Activated CD4-positive, alpha-beta memory T cell treated with anti-CD3 and anti-CD28 coated beads, Interleukin-2, amount 10 ng/mL, durations not matched to agents 7 days and 5 days (primary cell): ENCODE data around the gene CSH1. TPM values are rescaled to one million over a fixed set of nuclear protein-coding genes. Genes with fewer than 3 reads are reported as not detected.
A peak's percentile ranks its signal among the peaks of the same experiment; 100 is the strongest.

Experiments
- CTCF ChIA-PET: fragments of 350-600 bp; sonication (Branson Sonifier 250); formaldehyde crosslinking; loops from one replicate; lab custom pipeline; 2021; ENCODE audit warnings: antibody characterized with exemption, inconsistent platforms; lab: Charles Lee
- POLR2A ChIA-PET: fragments of 350-600 bp; sonication (Branson Sonifier 250); formaldehyde crosslinking; loops from one replicate; lab custom pipeline; 2021; ENCODE audit warnings: antibody characterized with exemption; lab: Charles Lee
- DNase-seq: peaks from one replicate; pipeline ENCODE4 v3.0.0-alpha.2; 2020
- H3K27ac Mint-ChIP-seq: one replicate; pipeline ENCODE4 v1.8.0; 2021; ENCODE audit warnings: mild to moderate bottlenecking, mixed read lengths
- H3K27me3 Mint-ChIP-seq: one replicate; pipeline ENCODE4 v1.8.0; 2021; ENCODE audit warnings: mixed read lengths
- H3K36me3 Mint-ChIP-seq: one replicate; pipeline ENCODE4 v1.8.0; 2021; ENCODE audit warnings: low read depth, mixed read lengths
- H3K4me1 Mint-ChIP-seq: one replicate; pipeline ENCODE4 v1.8.0; 2021; ENCODE audit warnings: mixed read lengths
- H3K4me3 Mint-ChIP-seq: one replicate; pipeline ENCODE4 v1.8.0; 2021; ENCODE audit warnings: mild to moderate bottlenecking, mixed read lengths
- H3K9me3 Mint-ChIP-seq: one replicate; pipeline ENCODE4 v1.8.0; 2021; ENCODE audit warnings: mixed read lengths
- total RNA-seq, 2 experiments: library from RNA; stranded (reverse); gene quantifications; one replicate each; pipeline ENCODE4 v1.2.3, GENCODE V29; 2021

CSH1 gene
- total RNA-seq, 2 experiments from 2014 or later: not detected

DNA sequence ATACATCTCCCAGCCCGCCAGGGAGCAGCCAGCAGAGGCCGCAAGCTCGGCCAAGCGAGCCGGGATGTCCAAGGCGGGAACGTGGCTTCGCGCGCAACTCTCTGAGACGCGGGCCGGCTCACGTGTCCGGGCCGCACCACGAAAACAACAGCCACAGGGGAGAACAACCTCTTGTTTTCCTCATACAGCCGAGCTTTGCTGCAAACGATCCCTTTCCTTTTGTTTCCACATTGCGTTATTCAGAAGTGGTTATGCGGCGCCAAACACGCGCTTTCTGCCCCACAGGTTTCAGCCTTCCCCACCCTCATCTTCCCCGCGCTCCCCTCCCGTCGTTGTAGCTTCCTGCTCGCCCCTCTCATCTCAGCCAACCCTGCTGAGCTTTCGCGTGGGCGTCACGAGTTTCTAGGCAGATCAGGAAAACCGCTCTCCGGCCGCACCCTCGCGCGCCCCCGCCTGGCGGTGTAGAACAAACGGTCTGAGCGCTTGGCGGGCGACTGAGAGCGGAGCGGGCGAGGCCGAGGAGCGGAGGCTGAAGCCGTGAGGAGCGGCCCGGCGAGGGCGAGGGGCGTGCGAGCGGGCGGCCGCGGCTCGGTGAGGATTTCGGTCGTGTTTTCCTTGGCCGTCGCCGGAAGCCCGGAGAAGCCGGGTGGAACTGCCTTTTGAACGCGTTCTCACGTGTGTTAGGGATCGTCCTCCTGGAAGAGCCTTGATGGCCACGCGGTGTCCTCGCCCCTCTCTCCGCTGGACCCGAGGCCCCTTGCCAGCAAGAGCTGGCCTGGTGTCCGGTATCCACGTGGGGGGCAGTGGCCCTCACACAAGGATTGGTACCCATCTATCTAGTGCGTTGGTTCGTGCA is 47.3 kb downstream of the CSH1 start:
- Mint-ChIP-seq H3K36me3 (peaks cover 10% of the 10 kb centered on the region), H3K9me3 (peaks cover 4% of the 10 kb centered on the region), H3K27ac (peak overlapping the region; percentile 86), H3K27me3 (peaks cover 15% of the 10 kb centered on the region), H3K4me3 (peak overlapping the region; percentile 61), H3K4me1 (peaks cover 27% of the 10 kb centered on the region)
- ChIA-PET CTCF (interaction anchor here (0.6 to 2.3 kb wide), 34 partner anchors 10 to 297 kb away, joined by 3 to 45 read pairs (median 4); partner anchors contain the start of genes CCDC47, DDX42, FTSJ3 and GH2), POLR2A (interaction anchor here (0.6 to 1.9 kb wide), 16 partner anchors 9 to 657 kb away, joined by 3 to 9 read pairs (median 4); partner anchors contain the start of genes CCDC47, CEP95, DCAF7 and DDX42)
- peak; percentile 96 for DNase-seq

GRCh38 chr17:63847525-63848249 is 48.7 kb downstream of the CSH1 start:
- DNase-seq: no peak
- CTCF ChIA-PET: interaction anchor here (1.0 to 2.3 kb wide), 8 partner anchors 8 to 147 kb away, joined by 3 to 45 read pairs (median 10); partner anchors contain the start of genes CCDC47 and DDX42
- peak overlapping the region; percentile 61 for H3K4me3 Mint-ChIP-seq

GRCh38 chr17:63845509-63845908 is 50.9 kb downstream of the CSH1 start:
- CTCF ChIA-PET: no interaction called here
- Mint-ChIP-seq H3K27ac (no peak overlapping the region), H3K9me3 (peaks cover 4% of the 10 kb centered on the region), H3K36me3 (peaks cover 25% of the 10 kb centered on the region), H3K4me3 (no peak overlapping the region), H3K27me3 (no peaks in the 10 kb centered on the region), H3K4me1 (peaks cover 41% of the 10 kb centered on the region)
- no peak for DNase-seq
- POLR2A ChIA-PET: no interaction called here

More at GRCh38 chr17:63847525-63848249, 48.7 kb downstream of the CSH1 start:
- peaks cover 4% of the 10 kb centered on the region for H3K9me3 Mint-ChIP-seq
- H3K27me3 Mint-ChIP-seq: peaks cover 10% of the 10 kb centered on the region
- POLR2A ChIA-PET: interaction anchor here (0.9 to 1.9 kb wide), 8 partner anchors 12 to 297 kb away, joined by 3 to 9 read pairs (median 5); partner anchors contain the start of genes CCDC47, DCAF7, DDX42 and FTSJ3
- H3K27ac Mint-ChIP-seq: peak overlapping the region; percentile 34
- H3K36me3 Mint-ChIP-seq: peaks cover 10% of the 10 kb centered on the region
- H3K4me1 Mint-ChIP-seq: peaks cover 33% of the 10 kb centered on the region

Other genes starting within 250 kb of the CSH1 start
- gene LIMD2, start 196.4 kb downstream of the CSH1 start, total RNA-seq: 100 to 1,000 TPM; 394 to 401 TPM
- gene STRADA, start 154.8 kb downstream of the CSH1 start, total RNA-seq: 10 to 100 TPM; 53.1 to 59.4 TPM
- 10 to 100 TPM; 56.7 to 57.9 TPM for gene CCDC47, start 123.0 kb downstream of the CSH1 start, total RNA-seq
- 100 to 1,000 TPM; 113 to 118 TPM for gene DDX42, start 122.4 kb downstream of the CSH1 start, total RNA-seq
- gene PSMC5, start 69.1 kb downstream of the CSH1 start, total RNA-seq: 100 to 1,000 TPM; 152 to 162 TPM
- gene FTSJ3, start 68.9 kb downstream of the CSH1 start, total RNA-seq: 10 to 100 TPM; 38.9 to 43.8 TPM
- 100 to 1,000 TPM; 150 to 152 TPM for gene SMARCD2, start 53.9 kb downstream of the CSH1 start, total RNA-seq
- not detected for gene CSH2, start 22.9 kb downstream of the CSH1 start, total RNA-seq
- gene GH2, start 14.6 kb downstream of the CSH1 start, total RNA-seq: not detected
- not detected for gene CSHL1, start 14.7 kb upstream of the CSH1 start, total RNA-seq
- not detected for gene GH1, start 22.3 kb upstream of the CSH1 start, total RNA-seq
- 10 to 100 TPM; 48.6 to 50.2 TPM for gene CD79B, start 35.8 kb upstream of the CSH1 start, total RNA-seq
- gene SCN4A, start 76.3 kb upstream of the CSH1 start, total RNA-seq: under 1 TPM; 0.08 to 0.13 TPM
- 10 to 100 TPM; 12.0 to 15.1 TPM for gene PRR29, start 101.8 kb upstream of the CSH1 start, total RNA-seq
- gene ICAM2, start 124.1 kb upstream of the CSH1 start, total RNA-seq: 100 to 1,000 TPM; 118 to 122 TPM
- 100 to 1,000 TPM; 126 to 128 TPM for gene ERN1, start 233.6 kb upstream of the CSH1 start, total RNA-seq